KG1 (cell line): Measurements from ENCODE around the gene TMEM151B.
"Not testable (repeated sequence)": the region's sequence is repeated elsewhere in the genome, so short reads cannot be mapped to it uniquely, and the experiment has no call there.

Experiments
- DNase-seq: peaks from one replicate; lab custom pipeline; 2025; lab: John Stamatoyannopoulos, UW

TMEM151B gene

GRCh38 chr6:44304282-44305199, 34.3 kb downstream of the TMEM151B start:
- no peak for DNase-seq

DNA sequence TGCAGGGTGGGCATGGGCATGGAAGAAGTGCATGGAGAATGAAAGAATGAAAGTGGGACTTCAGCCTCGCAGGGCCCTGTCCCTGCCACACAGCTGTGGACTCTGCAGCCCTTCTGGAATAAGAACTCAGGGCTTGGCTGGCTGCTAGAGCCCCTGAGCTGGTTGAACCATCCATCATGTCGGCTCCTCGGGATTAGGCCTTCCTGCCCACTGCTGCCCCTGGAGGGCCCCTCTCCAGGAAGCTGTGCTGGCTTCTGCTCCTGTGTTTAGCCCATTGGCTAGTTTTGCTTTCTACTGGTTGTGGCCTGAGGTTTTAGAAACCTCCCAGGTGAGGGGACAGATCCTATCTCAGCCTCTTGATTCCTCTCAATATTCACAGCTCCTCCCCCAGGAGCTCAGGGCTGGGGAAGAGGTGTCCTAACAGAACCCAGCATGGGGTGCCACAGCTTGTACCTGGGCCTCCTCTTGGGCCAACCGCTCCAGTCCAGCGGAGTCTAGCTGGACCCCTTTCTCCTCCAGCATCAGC, 35.0 kb downstream of the TMEM151B start:
- no peak for DNase-seq

GRCh38 chr6:44306710-44307109, 36.5 kb downstream of the TMEM151B start:
- DNase-seq, result no peak

DNA sequence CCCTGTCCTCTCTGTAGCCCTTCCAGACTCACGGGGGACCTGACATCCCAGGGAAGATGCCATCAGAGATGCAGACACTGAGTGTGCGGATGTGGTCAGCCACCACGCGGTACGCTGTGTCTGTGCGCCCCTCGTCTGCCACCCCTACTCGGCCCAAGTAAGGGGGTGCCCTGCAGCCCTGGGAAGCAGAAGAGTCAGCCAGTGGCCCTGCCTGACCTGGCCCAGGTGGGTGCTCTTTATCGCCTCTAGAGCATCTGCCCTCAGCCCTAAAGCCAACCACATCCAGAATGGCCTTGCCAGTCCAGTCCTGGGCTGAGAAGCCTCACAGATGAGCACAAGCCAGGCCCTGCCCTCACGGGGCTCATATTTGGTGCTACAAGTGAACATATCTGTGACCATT, 37.0 kb downstream of the TMEM151B start:
- DNase-seq, result no peak

GRCh38 chr6:44309092-44309491, 38.8 kb downstream of the TMEM151B start:
- no peak for DNase-seq

DNA sequence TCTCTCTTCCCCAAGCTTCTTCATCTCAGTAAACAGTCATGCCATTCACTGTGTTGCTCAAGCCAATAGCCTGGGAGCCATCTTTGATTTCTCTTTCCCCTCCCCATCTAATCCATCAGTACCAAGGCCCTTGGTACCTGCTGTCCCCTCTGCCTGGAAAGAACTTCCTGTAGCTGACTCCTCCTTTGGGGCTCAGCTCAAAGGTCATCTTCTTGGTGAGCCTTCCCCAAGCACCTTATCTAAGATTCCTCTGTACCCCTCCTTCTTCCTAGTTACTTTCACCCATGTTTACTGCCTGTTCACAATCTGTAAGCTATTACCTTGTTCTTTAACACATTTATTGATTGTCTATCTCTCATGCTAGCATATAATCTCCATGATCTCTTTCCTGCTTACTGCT, 39.4 kb downstream of the TMEM151B start:
- no peak for DNase-seq

GRCh38 chr6:44310241-44310640, 40.0 kb downstream of the TMEM151B start:
- DNase-seq, result no peak

GRCh38 chr6:44311304-44311703, 41.1 kb downstream of the TMEM151B start:
- no peak for DNase-seq

GRCh38 chr6:44311767-44312166, 41.5 kb downstream of the TMEM151B start:
- no peak for DNase-seq

DNA sequence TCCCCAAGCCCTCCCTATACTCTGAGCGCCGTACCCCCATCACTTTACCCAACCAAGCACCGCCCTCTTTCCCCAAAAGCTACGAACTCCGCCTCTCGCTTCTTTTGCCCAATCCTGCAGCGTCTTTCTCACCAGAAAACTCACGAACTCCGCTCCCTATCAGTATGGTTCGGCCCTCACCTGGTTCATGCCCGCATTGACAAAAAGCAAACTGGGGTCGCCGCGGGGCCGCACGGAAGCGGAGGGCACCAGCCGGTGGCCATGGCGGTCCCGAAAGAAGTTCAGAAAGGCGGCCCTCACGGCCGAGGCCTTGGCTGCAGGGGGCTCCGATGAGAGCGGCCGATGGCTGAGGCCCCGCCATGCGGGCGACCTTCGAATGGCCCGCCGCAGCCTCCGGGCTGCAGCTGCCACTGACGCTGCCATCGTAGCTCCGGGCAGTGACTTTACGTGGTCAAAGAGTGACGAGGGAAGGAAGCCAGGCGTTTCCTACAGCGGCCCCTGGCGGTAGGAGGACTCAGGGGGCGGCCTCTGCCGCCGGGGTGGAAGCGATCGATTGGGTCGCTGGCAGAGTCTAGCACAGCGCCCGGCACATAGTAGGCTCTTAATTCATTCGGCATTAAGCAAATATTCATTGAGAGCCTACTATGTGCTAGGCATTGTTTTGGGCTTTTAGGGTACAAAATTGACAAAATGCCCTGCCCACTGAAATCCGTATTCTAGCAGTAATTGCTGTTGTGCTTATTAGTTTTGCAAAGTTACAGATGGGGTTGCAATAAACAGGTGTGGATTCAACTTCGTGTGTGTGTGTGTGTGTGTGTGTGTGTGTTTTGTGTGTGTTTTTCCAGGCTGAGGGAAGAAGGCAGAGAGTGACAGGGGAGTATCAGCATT, 42.9 kb downstream of the TMEM151B start, which contains the start of gene AARS2:
AARS2 (minus strand) TSS at position 447 of the 888 bp plus-strand sequence; CDS start at position 423, 24 bp downstream.
- DNase-seq, result peak; percentile 79

- DNase-seq, result not testable (repeated sequence)
These were observed 44.4 kb downstream of the TMEM151B start for GRCh38 chr6:44314657-44315056.

- no peak for DNase-seq
These were observed 45.3 kb downstream of the TMEM151B start for GRCh38 chr6:44315516-44315915.

DNA sequence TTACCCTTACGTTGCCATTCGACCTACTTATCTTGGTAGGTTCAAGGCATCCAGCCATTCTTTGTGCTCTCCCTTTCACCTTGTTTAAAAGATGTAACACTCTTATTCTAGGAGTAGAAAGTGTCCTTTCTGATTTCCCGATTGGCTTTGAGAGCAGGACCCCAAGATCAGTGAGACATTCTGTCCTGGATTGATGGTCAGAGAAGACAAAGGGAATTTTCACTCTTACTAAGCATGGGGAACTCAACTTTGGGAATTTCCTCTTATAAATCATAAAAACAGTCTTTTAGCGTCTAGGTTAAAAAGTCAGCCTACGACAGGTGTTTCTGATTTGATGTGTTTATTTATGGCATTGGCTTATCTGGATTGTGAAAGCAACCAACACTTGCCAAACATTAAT, 45.7 kb downstream of the TMEM151B start:
- DNase-seq, result no peak

DNA sequence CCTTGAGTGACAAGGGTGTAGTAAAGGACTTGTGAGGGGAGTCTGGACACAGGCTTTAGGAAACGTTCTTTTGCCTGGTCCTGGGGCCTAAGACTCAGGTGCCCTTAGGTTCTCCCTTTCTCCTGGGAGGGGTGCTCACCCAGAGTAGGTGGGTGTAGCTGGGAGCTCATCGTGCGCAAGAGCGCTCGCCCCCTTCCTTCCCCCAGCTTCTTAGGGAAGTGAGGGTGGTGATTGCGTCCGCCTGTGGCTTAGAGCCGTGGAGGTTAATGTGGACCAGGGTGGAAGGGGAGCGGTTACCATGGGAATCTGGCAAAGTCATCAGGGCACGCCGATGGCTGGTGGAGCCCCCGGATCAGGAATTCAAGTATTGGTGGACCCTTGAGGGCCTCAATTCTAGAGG, 46.2 kb downstream of the TMEM151B start:
- DNase-seq, result no peak

GRCh38 chr6:44317136-44317631, 46.9 kb downstream of the TMEM151B start:
- DNase-seq, result not testable (repeated sequence)

- no peak for DNase-seq
These were observed 51.0 kb downstream of the TMEM151B start for GRCh38 chr6:44321210-44321609.

GRCh38 chr6:44327096-44327495, 56.8 kb downstream of the TMEM151B start:
- no peak for DNase-seq

DNA sequence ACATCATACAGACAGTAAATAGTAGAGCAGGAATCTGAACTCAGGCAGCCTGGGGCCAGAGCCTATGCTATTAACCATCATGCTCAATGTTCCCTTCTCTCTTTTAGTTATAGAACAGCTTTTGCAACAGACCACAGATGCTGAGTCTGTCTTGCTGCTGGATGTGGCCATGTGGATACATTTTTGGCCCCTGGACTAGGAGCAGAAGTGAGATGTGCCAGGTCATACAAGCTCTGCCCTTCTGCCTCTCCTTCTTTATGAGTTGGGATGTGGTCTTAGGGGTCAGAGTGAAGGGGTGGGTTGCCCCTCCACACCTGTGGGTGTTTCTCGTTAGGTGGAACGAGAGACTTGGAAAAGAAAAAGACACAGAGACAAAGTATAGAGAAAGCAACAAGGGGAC, 57.5 kb downstream of the TMEM151B start:
- no peak for DNase-seq

DNA sequence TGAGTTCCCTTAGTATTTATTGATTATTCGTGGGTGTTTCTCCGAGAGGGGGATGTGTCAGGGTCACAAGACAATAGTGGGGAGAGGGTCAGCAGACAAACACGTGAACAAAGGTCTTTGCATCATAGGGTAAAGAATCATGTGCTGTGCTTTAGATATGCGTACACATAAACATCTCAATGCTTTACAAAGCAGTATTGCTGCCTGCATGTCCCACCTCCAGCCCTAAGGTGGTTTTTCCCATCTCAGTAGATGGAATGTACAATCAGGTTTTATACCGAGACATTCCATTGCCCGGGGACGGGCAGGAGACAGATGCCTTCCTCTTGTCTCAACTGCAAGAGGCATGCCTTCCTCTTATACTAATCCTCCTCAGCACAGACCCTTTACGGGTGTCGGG, 58.0 kb downstream of the TMEM151B start:
- DNase-seq, result not testable (repeated sequence)

- DNase-seq, result no peak
These were observed 59.6 kb downstream of the TMEM151B start for GRCh38 chr6:44329858-44330257.

DNA sequence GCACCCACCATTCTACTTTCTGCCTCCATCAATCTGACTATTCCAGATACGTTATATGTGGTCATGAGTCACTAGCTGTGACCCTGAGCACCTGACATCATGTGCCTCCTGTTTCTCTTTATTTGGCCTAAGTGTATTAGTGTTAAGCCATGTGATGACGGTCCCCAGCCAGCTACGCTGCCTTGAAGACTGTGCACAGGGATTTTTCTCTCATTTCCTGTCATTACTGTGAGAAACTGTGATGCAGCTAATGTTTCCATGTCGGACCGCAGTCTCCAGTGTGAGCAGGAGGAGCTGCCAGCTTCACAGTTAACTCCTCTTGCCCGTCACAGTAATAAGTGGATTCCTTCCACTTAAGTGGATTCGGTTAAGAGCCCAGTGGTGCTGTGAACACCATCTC, 62.3 kb downstream of the TMEM151B start:
- DNase-seq, result no peak

DNA sequence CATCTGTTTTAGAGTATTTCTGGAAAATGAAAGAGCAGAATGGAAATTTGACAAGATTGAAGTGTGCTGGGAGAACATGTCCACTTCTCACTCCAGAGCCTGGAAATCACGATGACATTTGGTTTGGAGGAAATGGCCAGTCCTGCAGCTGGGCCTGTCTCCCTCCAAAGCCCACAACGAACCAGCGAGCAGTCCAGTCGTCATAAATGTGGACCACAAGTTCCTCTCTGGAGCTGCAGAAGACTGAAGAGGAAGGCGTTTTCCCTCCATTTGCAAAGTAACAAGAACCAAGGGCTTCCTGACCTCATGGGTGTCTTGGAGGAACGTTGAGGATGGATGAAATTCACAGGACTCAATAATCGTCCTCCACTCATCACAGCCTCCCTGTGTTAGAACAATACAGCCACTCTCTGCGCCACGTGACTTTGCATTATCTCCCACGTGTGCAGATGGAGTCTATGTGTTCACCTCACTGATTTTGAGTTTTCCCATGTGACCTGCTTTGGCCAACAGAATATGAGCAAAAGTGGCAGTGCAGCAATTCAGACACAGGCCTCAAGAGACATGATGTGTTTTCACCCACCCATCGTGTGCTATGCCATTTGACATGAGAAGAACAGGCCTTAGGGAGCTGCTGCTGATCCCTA, 63.1 kb downstream of the TMEM151B start:
- DNase-seq, result no peak
